ENCODE data around the gene NDP.

The NDP gene

DNA sequence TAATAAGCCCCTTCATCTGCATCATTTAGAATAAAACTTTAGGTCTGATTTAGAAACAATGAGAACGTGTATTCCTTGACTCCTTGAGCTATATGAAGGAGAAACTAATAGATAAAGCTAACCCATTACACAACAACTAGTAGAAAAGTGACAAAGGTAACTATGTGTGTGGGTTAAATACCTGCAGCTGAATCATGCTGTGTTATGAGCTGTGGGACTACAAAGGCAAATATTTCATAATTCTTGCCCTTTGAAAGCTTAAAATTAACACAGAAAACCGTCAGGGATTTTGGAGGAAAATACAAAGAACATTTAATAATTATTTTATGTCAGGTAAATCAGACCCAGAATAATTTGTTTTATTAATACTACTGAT lies 898 bp upstream of the NDP start:
- TF ChIP-seq, protein P1, sequence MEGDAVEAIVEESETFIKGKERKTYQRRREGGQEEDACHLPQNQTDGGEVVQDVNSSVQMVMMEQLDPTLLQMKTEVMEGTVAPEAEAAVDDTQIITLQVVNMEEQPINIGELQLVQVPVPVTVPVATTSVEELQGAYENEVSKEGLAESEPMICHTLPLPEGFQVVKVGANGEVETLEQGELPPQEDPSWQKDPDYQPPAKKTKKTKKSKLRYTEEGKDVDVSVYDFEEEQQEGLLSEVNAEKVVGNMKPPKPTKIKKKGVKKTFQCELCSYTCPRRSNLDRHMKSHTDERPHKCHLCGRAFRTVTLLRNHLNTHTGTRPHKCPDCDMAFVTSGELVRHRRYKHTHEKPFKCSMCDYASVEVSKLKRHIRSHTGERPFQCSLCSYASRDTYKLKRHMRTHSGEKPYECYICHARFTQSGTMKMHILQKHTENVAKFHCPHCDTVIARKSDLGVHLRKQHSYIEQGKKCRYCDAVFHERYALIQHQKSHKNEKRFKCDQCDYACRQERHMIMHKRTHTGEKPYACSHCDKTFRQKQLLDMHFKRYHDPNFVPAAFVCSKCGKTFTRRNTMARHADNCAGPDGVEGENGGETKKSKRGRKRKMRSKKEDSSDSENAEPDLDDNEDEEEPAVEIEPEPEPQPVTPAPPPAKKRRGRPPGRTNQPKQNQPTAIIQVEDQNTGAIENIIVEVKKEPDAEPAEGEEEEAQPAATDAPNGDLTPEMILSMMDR (IDR thresholded peaks at IDR 0.05; ENCODE audit: low read depth, low read length) = no peak
- no peak for DNase-seq (ENCODE audit: low read depth in 2 of 2)
- H3K4me3 ChIP-seq (replicated peaks in 1 of 2; ENCODE audit: low read depth in 2 of 2, low read length in 2 of 2) = no peak overlapping the region

DNA sequence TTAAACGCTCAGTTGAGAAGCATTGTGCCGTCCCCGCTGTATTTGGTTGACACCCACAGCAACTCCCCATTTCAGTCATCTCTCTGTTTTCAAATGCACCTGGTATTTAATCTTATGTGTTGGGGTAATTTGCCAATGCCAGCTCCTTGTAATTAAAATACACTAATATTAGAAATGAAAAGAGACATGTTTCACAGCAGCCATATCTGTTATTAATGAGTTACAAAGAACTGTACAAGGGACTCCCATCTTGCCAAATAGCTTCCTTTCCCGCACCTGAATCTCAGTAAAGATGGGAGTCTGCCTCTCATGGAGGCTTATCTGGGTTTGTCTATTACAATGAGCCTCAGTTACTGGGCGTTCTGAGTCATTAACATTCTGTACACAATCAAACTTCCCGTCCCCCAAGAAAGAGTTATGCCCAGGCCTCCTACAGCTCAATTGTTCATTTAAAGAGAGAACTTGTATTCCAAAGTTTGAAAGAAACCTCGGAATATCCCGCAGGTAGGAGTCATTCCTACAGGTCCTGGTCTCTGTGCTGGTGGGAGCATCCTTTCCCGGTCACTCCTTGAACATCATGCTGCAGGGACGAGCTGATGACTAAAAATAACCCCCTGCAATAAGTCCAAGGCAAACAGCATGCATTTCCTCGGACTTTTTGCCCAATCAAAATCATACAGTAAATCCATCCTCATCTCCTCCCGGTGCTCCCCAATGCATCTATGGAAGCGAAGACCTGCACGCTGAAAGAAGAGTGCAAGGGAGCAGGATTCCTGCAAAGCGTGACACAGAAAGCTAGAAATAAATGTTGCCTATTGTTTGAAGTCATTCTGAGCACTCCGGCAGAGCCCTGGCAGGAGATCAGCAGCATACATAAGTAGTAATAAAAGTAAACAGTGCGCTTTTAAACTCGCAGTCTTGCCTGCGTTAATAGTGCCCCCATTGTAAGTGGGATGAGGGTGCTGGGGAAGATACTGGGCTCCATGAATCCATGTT lies 926 bp downstream of the NDP start:
- DNase-seq (ENCODE audit: low read depth in 2 of 2) = peak; percentile 10 to 28
- TF ChIP-seq, protein P1 (IDR thresholded peaks at IDR 0.05; ENCODE audit: low read depth, low read length) = no peak
- peak overlapping the region in 1 of 2 donors; percentile 41 for H3K4me3 ChIP-seq (replicated peaks in 1 of 2; ENCODE audit: low read depth in 2 of 2, low read length in 2 of 2)

DNA sequence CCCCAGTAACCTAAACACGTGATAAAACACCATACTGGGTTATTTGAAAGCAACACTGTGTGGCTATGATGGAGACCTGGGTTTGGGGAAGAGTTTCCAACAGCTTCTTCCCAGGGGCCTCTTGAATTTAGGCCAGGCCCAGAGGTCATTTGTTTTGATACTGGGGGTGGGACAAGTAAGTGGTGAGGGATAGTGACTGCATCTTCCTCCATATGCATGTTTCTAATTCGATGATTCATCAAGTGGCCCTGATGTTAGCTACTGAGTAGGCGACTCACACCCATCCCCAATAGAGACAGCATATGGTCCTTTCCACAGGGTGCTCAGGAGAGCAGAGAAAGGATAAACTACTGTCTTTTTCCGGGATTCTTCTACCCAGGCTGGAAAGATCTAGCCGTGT lies 2.7 kb downstream of the NDP start:
- TF ChIP-seq, protein P1 (IDR thresholded peaks at IDR 0.05; ENCODE audit: low read depth, low read length) = no peak

DNA sequence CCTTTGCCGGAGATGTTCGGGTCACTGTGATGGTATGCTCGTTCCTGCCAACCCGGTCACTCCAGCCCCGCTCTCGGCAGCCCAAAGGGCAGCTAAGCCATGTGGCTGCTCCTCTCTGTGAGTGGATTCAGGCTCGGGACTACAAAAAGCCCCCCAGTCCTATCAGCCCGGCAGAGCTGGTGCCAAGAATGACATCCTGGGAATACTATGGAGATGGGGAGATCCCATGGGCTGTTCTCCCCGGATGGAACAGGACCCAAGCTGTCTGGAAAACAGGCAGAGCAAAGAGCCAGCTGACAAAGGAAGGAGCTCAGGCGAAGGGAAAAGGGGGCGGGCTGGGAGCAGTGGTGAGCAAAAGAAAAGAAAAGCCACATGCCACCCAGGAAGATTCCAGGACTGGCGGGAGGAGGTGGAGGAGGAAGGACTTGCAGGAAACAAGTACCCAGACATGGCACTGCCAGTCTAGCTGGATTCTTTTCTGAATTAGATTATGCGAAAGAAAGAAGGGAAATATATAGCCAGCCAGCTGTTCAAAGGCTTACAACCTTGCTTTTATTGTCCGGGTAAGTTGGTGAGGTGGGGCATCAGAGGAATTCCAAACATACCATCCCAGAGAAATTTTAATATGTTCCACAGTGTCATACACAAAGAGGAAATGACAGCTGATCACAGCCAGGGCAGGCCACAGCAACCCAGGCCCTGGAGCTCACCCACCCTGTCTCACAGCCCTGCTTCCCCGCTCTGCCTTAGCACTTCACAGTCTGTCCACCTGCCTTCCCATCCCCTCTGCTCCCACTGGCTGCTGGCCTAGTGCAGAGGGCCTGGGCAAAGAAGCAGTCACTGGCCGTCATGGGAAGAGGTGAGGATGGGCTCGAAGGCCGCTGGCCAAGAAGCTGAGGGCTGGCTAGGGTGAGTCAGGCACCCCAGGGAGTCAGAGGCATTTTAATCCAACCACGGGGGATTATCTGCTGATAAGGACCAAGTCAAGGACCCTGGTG lies 3.4 kb downstream of the NDP start:
- peak; percentile 33 to 45 for DNase-seq (ENCODE audit: low read depth in 2 of 2)
- H3K4me3 ChIP-seq (replicated peaks in 1 of 2; ENCODE audit: low read depth in 2 of 2, low read length in 2 of 2) = no peak overlapping the region
- TF ChIP-seq, protein P1 (IDR thresholded peaks at IDR 0.05; ENCODE audit: low read depth, low read length) = no peak

More for the DNA sequence above, 2.7 kb downstream of the NDP start:
- no peak overlapping the region for H3K4me3 ChIP-seq (replicated peaks in 1 of 2; ENCODE audit: low read depth in 2 of 2, low read length in 2 of 2)
- peak in 1 of 2 donors; percentile 29 for DNase-seq (ENCODE audit: low read depth in 2 of 2)

DNA sequence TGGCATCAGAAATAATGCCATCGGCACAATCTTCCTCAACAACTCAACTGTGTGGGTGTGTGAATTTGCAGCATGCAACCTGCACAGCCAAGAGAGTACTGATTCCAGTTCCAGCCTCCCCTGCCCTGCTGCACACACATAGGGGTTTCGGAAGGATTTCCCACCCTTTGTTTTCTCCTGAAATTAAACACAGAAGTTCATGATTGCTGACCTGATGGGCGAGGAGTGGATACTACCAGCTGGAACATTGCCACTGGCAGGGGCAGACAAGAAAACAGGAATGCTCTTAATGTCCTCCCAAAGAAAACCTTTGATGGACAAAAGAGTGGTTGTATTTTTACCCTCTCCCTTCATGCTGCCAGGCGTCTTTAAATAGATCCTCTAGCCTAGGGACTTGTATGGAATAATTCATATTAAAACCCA lies 4.8 kb downstream of the NDP start:
- DNase-seq (ENCODE audit: low read depth in 2 of 2) = no peak
- H3K4me3 ChIP-seq (replicated peaks in 1 of 2; ENCODE audit: low read depth in 2 of 2, low read length in 2 of 2) = no peak overlapping the region
- TF ChIP-seq, protein P1 (IDR thresholded peaks at IDR 0.05; ENCODE audit: low read depth, low read length) = no peak

DNA sequence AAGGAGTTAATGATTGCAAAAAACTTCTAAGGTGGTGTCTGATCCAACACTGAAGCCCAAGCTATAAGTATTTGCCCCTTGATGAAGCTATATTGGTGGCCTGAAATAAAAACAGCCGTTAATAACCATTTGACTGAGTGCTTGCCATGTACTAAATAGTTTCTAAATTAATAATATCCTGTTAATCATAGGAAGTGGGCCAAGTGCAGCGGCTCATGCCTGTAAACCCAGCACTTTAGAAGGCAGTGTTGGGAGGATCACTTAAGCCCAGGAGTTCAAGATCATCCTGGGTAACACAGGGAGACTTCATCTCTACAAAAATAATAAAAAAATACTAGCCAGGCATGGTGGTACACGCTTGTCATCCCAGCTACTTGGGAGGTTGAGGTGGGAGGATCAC lies 8.3 kb downstream of the NDP start:
- TF ChIP-seq, protein P1 (IDR thresholded peaks at IDR 0.05; ENCODE audit: low read depth, low read length) = no peak
- H3K4me3 ChIP-seq (replicated peaks in 1 of 2; ENCODE audit: low read depth in 2 of 2, low read length in 2 of 2) = no peak overlapping the region
- DNase-seq (ENCODE audit: low read depth in 2 of 2) = peak in 1 of 2 donors; percentile 28

Measured in cardiac fibroblast (primary cell).